ENCODE data around the gene EGLN2. TPM values are rescaled to one million over a fixed set of nuclear protein-coding genes. Genes with fewer than 3 reads are reported as not detected.
"Not testable (repeated sequence)": the region's sequence is repeated elsewhere in the genome, so short reads cannot be mapped to it uniquely, and the experiment has no call there.

Gene EGLN2
- total RNA-seq, 1 donor from 2014 or later: 89.3 TPM

DNA sequence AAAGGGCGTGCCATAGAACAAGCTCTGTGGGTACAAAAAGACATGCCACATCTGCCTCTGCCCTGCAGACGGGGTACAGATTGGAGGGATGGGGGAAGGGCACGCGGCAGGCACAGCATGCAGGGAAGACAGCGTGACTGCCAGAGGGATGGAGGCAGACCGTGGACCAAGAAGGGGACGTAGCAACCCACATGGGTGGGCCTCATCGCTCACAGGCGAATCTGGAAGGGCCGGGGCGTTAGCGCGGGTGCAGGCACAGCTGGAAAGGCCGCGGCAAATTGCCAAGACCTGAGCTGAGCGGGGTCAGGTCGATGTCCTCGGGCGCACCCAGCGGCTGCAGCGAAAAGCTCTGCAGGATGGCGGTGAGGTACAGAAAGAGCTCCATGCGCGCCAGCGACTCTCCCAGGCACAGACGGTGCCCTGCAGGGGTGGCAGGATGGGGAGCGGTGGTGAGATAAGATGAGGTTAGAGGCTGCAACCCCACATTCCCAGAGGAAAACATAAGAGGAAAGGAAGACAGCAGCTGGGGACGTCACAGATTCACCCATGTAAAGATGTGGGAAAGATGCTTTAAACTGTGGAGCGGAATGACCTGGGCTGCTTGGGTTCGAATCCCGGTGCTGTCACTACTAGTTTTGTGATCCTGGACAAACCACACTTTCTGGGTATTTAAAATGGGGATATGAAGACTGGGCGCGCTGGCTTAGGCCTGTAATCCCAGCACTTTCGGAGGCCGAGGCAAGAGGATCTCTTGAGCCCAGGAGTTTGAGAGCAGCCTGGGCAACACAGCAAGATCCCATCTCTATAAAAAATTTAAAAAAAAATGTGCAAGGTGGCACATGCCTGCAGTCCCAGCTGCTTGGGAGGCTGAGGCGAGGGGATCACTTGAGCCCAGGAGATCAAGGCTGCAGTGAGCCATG, 19.7 kb downstream of the EGLN2 start:
- peak; percentile 19 for DNase-seq (ENCODE audit: low read depth)

DNA sequence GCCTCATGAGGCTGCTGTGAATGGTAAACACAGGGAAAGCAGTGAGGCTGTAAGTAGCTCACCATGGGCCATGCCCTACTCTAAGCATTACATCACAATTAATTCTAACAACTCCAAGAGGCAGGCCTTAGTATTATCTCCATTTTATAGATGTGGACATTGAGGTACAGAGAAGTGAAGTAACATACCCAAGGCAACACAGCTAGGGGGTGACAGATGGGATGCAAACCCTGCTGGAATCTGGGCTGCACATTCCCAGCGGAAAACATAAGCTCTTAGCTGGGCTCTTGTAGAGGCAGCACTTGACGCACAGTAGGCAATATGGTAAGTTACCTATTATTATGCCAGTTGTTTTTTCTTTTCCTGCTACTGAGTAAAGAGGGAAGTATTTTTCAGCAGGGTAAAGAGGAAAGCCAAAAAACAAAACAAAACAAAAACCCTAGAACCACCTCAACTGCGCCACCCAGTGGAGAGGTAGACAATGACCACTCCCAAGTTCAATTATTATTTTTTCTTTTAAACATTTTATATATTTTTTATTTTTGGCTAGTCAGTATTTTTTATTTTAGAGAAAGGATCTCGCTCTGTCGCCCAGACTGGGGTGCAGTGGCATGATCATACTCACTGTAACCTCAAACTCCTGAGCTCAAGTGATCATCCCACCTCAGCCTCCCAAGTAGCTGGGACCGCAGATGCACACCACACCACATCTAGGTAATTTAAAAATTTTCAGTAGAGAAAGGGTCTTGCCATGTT, 20.7 kb downstream of the EGLN2 start:
- DNase-seq (ENCODE audit: low read depth): peak; percentile 27

- DNase-seq (ENCODE audit: low read depth): no peak
These were observed 23.2 kb downstream of the EGLN2 start for GRCh38 chr19:40822161-40822560.

- not testable (repeated sequence) for DNase-seq (ENCODE audit: low read depth)
These were observed 23.9 kb downstream of the EGLN2 start for GRCh38 chr19:40822704-40823553.

GRCh38 chr19:40824916-40825315, 25.9 kb downstream of the EGLN2 start:
- not testable (repeated sequence) for DNase-seq (ENCODE audit: low read depth)

- not testable (repeated sequence) for DNase-seq (ENCODE audit: low read depth)
These were observed 26.6 kb downstream of the EGLN2 start for GRCh38 chr19:40825460-40826095.

- not testable (repeated sequence) for DNase-seq (ENCODE audit: low read depth)
These were observed 27.3 kb downstream of the EGLN2 start for GRCh38 chr19:40826312-40826698.

DNA sequence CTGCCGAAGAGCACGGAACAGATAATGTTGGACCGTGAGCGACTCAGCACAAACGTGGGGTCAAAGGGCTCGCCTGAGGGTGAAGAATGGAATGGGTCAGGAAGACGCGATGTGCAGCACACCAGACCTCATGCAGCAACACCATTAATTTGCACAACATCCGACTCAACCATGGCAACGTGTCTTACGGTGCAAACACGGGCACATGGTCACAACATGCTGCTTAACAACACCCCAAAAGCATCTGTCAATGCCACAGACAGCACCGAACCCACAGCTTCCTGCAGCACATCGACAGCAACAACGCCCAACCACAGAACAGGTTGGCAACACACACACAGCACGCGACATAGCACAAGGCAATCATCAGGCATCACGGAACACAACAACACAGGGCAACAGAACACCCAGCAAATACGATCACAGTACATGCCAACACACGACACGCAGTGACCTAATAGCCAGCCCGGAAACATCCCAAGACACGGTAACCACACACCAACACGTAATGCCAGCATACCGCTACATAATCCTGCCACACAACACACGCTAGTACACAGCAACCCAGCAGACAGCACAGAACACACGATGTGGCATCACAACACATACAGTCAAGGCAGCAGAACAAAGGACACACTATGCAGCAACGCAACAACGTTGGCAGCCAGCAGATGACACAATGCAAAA, 27.9 kb downstream of the EGLN2 start:
- DNase-seq (ENCODE audit: low read depth): not testable (repeated sequence)

GRCh38 chr19:40827386-40828247, 28.6 kb downstream of the EGLN2 start:
- DNase-seq (ENCODE audit: low read depth): no peak

DNA sequence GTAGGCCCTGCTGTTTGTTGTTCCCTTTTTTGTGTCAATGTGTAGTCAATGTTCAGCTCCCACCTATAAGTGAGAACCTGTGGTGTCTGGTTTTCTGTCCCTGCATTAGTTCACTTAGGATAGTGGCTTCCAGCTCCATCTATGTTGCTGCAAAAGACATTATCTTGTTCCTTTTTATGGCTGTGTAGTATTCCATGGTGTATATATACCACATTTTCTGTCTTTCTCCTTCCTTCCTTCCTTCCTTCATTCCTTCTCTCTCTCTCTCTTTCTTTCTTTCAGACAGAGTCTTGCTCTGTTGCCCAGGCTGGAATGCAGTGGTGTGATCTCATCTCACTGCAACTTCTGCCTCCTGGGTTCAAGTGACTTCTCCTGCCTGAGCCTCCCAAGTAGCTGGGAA, 30.2 kb downstream of the EGLN2 start:
- no peak for DNase-seq (ENCODE audit: low read depth)

DNA sequence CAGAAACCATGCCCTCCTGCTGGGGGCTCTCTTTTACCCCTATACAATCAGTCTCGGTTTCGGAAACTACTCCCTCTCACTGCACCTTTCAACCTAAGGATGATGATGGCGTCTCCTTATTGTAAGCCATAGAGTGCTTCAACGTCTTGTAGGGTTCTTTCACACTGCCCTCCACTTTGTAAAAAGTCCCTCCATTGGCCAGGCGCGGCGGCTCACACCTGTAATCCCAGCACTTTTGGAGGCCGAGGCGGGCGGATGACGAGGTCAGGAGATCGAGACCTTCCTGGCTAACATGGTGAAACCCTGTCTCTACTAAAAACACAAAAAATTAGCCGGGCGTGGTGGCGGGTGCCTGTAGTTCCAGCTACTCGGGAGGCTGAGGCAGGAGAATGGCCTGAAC, 31.8 kb downstream of the EGLN2 start:
- not testable (repeated sequence) for DNase-seq (ENCODE audit: low read depth)

GRCh38 chr19:40831502-40832430, 32.8 kb downstream of the EGLN2 start:
- peak; percentile 92 for DNase-seq (ENCODE audit: low read depth)

GRCh38 chr19:40832431-40832790, 33.4 kb downstream of the EGLN2 start:
- DNase-seq (ENCODE audit: low read depth): not testable (repeated sequence)

DNA sequence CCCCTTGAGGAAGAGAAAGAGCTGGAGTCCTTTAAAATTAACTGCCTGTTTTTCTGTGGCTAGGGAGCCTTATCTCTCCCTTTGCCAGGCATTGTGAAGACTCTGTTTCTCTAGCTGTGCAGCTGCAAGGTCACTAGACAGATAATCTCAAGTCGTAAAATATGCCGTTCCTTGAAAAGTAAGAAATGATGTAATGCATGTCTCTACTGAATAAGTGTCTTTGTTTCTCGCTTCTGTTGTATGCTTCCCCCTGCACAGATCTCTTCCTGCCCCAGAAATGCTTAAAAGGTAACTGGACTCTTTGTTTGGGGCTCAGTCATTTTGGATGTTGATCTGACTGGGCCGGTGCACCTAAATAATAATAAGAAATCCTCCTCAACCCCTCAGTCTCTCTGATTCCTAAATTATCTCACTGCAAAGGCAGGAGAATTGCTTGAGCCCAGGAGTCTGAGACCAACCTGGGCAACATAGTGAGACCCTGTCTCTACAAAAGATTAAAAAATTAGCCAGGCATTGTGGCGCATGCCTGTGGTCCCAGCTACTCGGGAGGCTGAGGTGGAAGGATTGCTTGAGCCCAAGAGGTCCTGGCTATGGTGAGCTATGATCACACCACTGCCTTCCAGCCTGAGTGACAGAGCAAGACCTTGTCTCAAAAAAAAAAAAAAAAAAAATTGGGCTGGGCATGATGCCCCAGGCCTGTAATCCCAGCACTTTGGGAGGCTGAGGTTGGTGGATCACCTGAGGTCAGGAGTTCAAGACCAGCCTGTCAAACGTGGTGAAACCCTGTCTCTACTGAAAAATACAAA, 34.9 kb downstream of the EGLN2 start:
- not testable (repeated sequence) for DNase-seq (ENCODE audit: low read depth)

- no peak for DNase-seq (ENCODE audit: low read depth)
These were observed 37.9 kb downstream of the EGLN2 start for GRCh38 chr19:40836754-40837429.

GRCh38 chr19:40838477-40838876, 39.5 kb downstream of the EGLN2 start:
- DNase-seq (ENCODE audit: low read depth): not testable (repeated sequence)

DNA sequence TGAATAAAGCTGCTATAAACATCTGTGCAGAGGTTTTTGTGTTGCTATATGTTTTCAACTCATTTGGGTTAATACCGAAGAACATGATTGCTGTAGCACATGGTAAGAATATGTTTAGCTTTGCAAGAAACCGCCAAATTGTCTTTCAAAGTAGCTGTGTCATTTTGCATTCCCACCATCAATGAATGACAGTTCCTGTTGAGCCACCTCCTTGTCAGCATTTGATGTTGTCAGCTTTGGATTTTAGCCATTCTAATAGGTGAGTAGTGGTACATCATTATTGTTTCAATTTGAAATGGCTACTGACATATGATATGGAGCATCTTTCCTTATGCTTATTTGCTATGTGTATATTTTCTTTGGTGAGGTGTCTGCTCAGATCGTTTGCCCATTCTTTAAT, 43.0 kb downstream of the EGLN2 start:
- not testable (repeated sequence) for DNase-seq (ENCODE audit: low read depth)

Data from renal cortical epithelial cell (primary cell).